ENCODE measurements around the gene CENPP.
A peak's percentile ranks its signal among the peaks of the same experiment; 100 is the strongest.

Gene CENPP

GRCh38 chr9:92312887-92313623 lies 12.7 kb upstream of the CENPP start:
- Histone ChIP-seq H3K4me1 (ENCODE audit: control insufficient read depth, insufficient read depth, low read length, unreplicated experiment) (peaks cover 8% of the 10 kb centered on the region), H3K36me3 (ENCODE audit: insufficient read depth, low read length) (peaks cover 44% of the 10 kb centered on the region)

GRCh38 chr9:92313624-92314012 lies 12.1 kb upstream of the CENPP start:
- Histone ChIP-seq H3K27ac (ENCODE audit: low read depth, low read length) (no peak overlapping the region), H2AFZ (ENCODE audit: low read length, unreplicated experiment) (no peak overlapping the region), H3K27me3 (ENCODE audit: insufficient read depth, low read length) (no peaks in the 10 kb centered on the region), H3K36me3 (ENCODE audit: insufficient read depth, low read length) (peaks cover 40% of the 10 kb centered on the region), H3K4me1 (ENCODE audit: control insufficient read depth, insufficient read depth, low read length, unreplicated experiment) (peaks cover 8% of the 10 kb centered on the region), H3K79me2 (ENCODE audit: control insufficient read depth, insufficient read depth, low read length, unreplicated experiment) (no peaks in the 10 kb centered on the region), H3K4me3 (ENCODE audit: low read depth, low read length) (no peak overlapping the region)

More at GRCh38 chr9:92312887-92313623, 12.7 kb upstream of the CENPP start:
- H3K79me2 ChIP-seq (ENCODE audit: control insufficient read depth, insufficient read depth, low read length, unreplicated experiment), result no peaks in the 10 kb centered on the region
- no peak overlapping the region for H3K4me3 ChIP-seq (ENCODE audit: low read depth, low read length)
- no peak overlapping the region for H2AFZ ChIP-seq (ENCODE audit: low read length, unreplicated experiment)
- no peaks in the 10 kb centered on the region for H3K27me3 ChIP-seq (ENCODE audit: insufficient read depth, low read length)
- H3K27ac ChIP-seq (ENCODE audit: low read depth, low read length), result no peak overlapping the region

- Histone ChIP-seq H2AFZ (ENCODE audit: low read length, unreplicated experiment) (no peak overlapping the region), H3K79me2 (ENCODE audit: control insufficient read depth, insufficient read depth, low read length, unreplicated experiment) (no peaks in the 10 kb centered on the region), H3K27ac (ENCODE audit: low read depth, low read length) (no peak overlapping the region), H3K36me3 (ENCODE audit: insufficient read depth, low read length) (peaks cover 33% of the 10 kb centered on the region), H3K27me3 (ENCODE audit: insufficient read depth, low read length) (no peaks in the 10 kb centered on the region), H3K4me3 (ENCODE audit: low read depth, low read length) (no peak overlapping the region), H3K4me1 (ENCODE audit: control insufficient read depth, insufficient read depth, low read length, unreplicated experiment) (peaks cover 3% of the 10 kb centered on the region)
Observed at GRCh38 chr9:92315456-92315855, 10.3 kb upstream of the CENPP start.

- Histone ChIP-seq H2AFZ (ENCODE audit: low read length, unreplicated experiment) (peak overlapping the region; percentile 89), H3K79me2 (ENCODE audit: control insufficient read depth, insufficient read depth, low read length, unreplicated experiment) (peaks cover 29% of the 10 kb centered on the region)
Observed at GRCh38 chr9:92324431-92324830, 1.3 kb upstream of the CENPP start.

GRCh38 chr9:92324889-92325268 lies 874 bp upstream of the CENPP start:
- Histone ChIP-seq H3K27ac (ENCODE audit: low read depth, low read length) (peak overlapping the region; percentile 91), H3K79me2 (ENCODE audit: control insufficient read depth, insufficient read depth, low read length, unreplicated experiment) (peaks cover 29% of the 10 kb centered on the region), H3K27me3 (ENCODE audit: insufficient read depth, low read length) (no peaks in the 10 kb centered on the region), H3K36me3 (ENCODE audit: insufficient read depth, low read length) (peaks cover 18% of the 10 kb centered on the region), H3K4me3 (ENCODE audit: low read depth, low read length) (peak overlapping the region; percentile 89), H2AFZ (ENCODE audit: low read length, unreplicated experiment) (peak overlapping the region; percentile 89), H3K4me1 (ENCODE audit: control insufficient read depth, insufficient read depth, low read length, unreplicated experiment) (peaks cover 11% of the 10 kb centered on the region)

More at GRCh38 chr9:92324431-92324830, 1.3 kb upstream of the CENPP start:
- H3K27ac ChIP-seq (ENCODE audit: low read depth, low read length), result peak overlapping the region; percentile 91
- H3K36me3 ChIP-seq (ENCODE audit: insufficient read depth, low read length), result peaks cover 22% of the 10 kb centered on the region
- H3K4me3 ChIP-seq (ENCODE audit: low read depth, low read length), result peak overlapping the region; percentile 89
- peaks cover 11% of the 10 kb centered on the region for H3K4me1 ChIP-seq (ENCODE audit: control insufficient read depth, insufficient read depth, low read length, unreplicated experiment)
- H3K27me3 ChIP-seq (ENCODE audit: insufficient read depth, low read length), result no peaks in the 10 kb centered on the region

- Histone ChIP-seq H3K79me2 (ENCODE audit: control insufficient read depth, insufficient read depth, low read length, unreplicated experiment) (peaks cover 29% of the 10 kb centered on the region), H3K27ac (ENCODE audit: low read depth, low read length) (peak overlapping the region; percentile 91; the same call in 1 of the 2 replicates), H2AFZ (ENCODE audit: low read length, unreplicated experiment) (peak overlapping the region; percentile 74), H3K4me3 (ENCODE audit: low read depth, low read length) (peak overlapping the region; percentile 89), H3K4me1 (ENCODE audit: control insufficient read depth, insufficient read depth, low read length, unreplicated experiment) (peaks cover 11% of the 10 kb centered on the region), H3K27me3 (ENCODE audit: insufficient read depth, low read length) (no peaks in the 10 kb centered on the region), H3K36me3 (ENCODE audit: insufficient read depth, low read length) (peaks cover 12% of the 10 kb centered on the region)
Observed at GRCh38 chr9:92325991-92326500, 293 bp downstream of the CENPP start.

GRCh38 chr9:92327283-92327850 lies 1.6 kb downstream of the CENPP start:
- Histone ChIP-seq H3K36me3 (ENCODE audit: insufficient read depth, low read length) (peaks cover 10% of the 10 kb centered on the region; the same call in 1 of the 2 replicates), H3K79me2 (ENCODE audit: control insufficient read depth, insufficient read depth, low read length, unreplicated experiment) (peaks cover 29% of the 10 kb centered on the region), H2AFZ (ENCODE audit: low read length, unreplicated experiment) (no peak overlapping the region), H3K27me3 (ENCODE audit: insufficient read depth, low read length) (no peaks in the 10 kb centered on the region), H3K27ac (ENCODE audit: low read depth, low read length) (no peak overlapping the region), H3K4me1 (ENCODE audit: control insufficient read depth, insufficient read depth, low read length, unreplicated experiment) (peaks cover 11% of the 10 kb centered on the region), H3K4me3 (ENCODE audit: low read depth, low read length) (peak overlapping the region; percentile 89)

GRCh38 chr9:92328225-92328624 lies 2.5 kb downstream of the CENPP start:
- H3K4me1 ChIP-seq (ENCODE audit: control insufficient read depth, insufficient read depth, low read length, unreplicated experiment), result peaks cover 16% of the 10 kb centered on the region
- peaks cover 5% of the 10 kb centered on the region; the same call in 1 of the 2 replicates for H3K36me3 ChIP-seq (ENCODE audit: insufficient read depth, low read length)
- peak overlapping the region; percentile 28 for H2AFZ ChIP-seq (ENCODE audit: low read length, unreplicated experiment)
- no peak overlapping the region for H3K27ac ChIP-seq (ENCODE audit: low read depth, low read length)
- H3K27me3 ChIP-seq (ENCODE audit: insufficient read depth, low read length), result no peaks in the 10 kb centered on the region
- H3K4me3 ChIP-seq (ENCODE audit: low read depth, low read length), result no peak overlapping the region
- H3K79me2 ChIP-seq (ENCODE audit: control insufficient read depth, insufficient read depth, low read length, unreplicated experiment), result peaks cover 25% of the 10 kb centered on the region

GRCh38 chr9:92332577-92333281 lies 7.0 kb downstream of the CENPP start:
- peaks cover 11% of the 10 kb centered on the region; the same call in 1 of the 2 replicates for H3K36me3 ChIP-seq (ENCODE audit: insufficient read depth, low read length)
- no peak overlapping the region for H3K4me3 ChIP-seq (ENCODE audit: low read depth, low read length)

GRCh38 chr9:92333282-92333634 lies 7.5 kb downstream of the CENPP start:
- H2AFZ ChIP-seq (ENCODE audit: low read length, unreplicated experiment), result no peak overlapping the region
- peaks cover 13% of the 10 kb centered on the region; the same call in 1 of the 2 replicates for H3K36me3 ChIP-seq (ENCODE audit: insufficient read depth, low read length)
- no peaks in the 10 kb centered on the region for H3K79me2 ChIP-seq (ENCODE audit: control insufficient read depth, insufficient read depth, low read length, unreplicated experiment)
- no peak overlapping the region for H3K27ac ChIP-seq (ENCODE audit: low read depth, low read length)
- H3K4me1 ChIP-seq (ENCODE audit: control insufficient read depth, insufficient read depth, low read length, unreplicated experiment), result peaks cover 5% of the 10 kb centered on the region
- no peak overlapping the region for H3K4me3 ChIP-seq (ENCODE audit: low read depth, low read length)
- no peaks in the 10 kb centered on the region for H3K27me3 ChIP-seq (ENCODE audit: insufficient read depth, low read length)

More at GRCh38 chr9:92332577-92333281, 7.0 kb downstream of the CENPP start:
- Histone ChIP-seq H2AFZ (ENCODE audit: low read length, unreplicated experiment) (no peak overlapping the region), H3K4me1 (ENCODE audit: control insufficient read depth, insufficient read depth, low read length, unreplicated experiment) (peaks cover 5% of the 10 kb centered on the region), H3K79me2 (ENCODE audit: control insufficient read depth, insufficient read depth, low read length, unreplicated experiment) (no peaks in the 10 kb centered on the region), H3K27ac (ENCODE audit: low read depth, low read length) (no peak overlapping the region), H3K27me3 (ENCODE audit: insufficient read depth, low read length) (no peaks in the 10 kb centered on the region)
